GM23248 (cell line): ENCODE results near the gene CSNK2A1. TPM values are rescaled to one million over a fixed set of nuclear protein-coding genes. Genes with fewer than 3 reads are reported as not detected.

Source experiments
- DNase-seq: peaks from one replicate; pipeline ENCODE4 v3.0.0-alpha.2; 2015
- H2AFZ ChIP-seq: fragments of 200-600 bp; sonication (generic); 2 replicates; pipeline ENCODE4 v1.6.1; 2016; ENCODE audit warnings: antibody characterized with exemption
- H3F3A ChIP-seq: fragments of 200-600 bp; sonication (generic); 2 replicates; pipeline ENCODE4 v1.6.1; 2016; ENCODE audit warnings: mild to moderate bottlenecking, antibody characterized with exemption, mixed run types; ENCODE audit not compliant: insufficient read depth
- H3K27ac ChIP-seq: fragments of 200-600 bp; sonication (generic); 2 replicates; pipeline ENCODE4 v1.5.1; 2016; ENCODE audit warnings: mild to moderate bottlenecking
- H3K27me3 ChIP-seq: fragments of 200-600 bp; sonication (generic); replicated peaks from 2 replicates; pipeline ENCODE4 v1.6.1; 2016; ENCODE audit warnings: mild to moderate bottlenecking; ENCODE audit not compliant: insufficient read depth
- H3K36me3 ChIP-seq: fragments of 200-600 bp; sonication (generic); 2 replicates; pipeline ENCODE4 v1.6.1; 2016; ENCODE audit warnings: low read depth, mild to moderate bottlenecking
- H3K4me1 ChIP-seq: fragments of 200-600 bp; sonication (generic); 2 replicates; pipeline ENCODE4 v1.6.1; 2016; ENCODE audit warnings: mild to moderate bottlenecking; ENCODE audit not compliant: insufficient read depth
- H3K4me2 ChIP-seq: fragments of 200-600 bp; sonication (generic); one replicate; pipeline ENCODE4 v1.6.1; 2016; ENCODE audit warnings: mild to moderate bottlenecking; ENCODE audit not compliant: unreplicated experiment
- H3K4me3 ChIP-seq: fragments of 200-600 bp; sonication (generic); 2 replicates; pipeline ENCODE4 v1.5.1; 2016; ENCODE audit warnings: mild to moderate bottlenecking
- H3K79me2 ChIP-seq: fragments of 200-600 bp; sonication (generic); 2 replicates; pipeline ENCODE4 v1.6.1; 2016; ENCODE audit warnings: mild to moderate bottlenecking; ENCODE audit not compliant: insufficient read depth
- H3K9ac ChIP-seq: fragments of 200-600 bp; sonication (generic); 2 replicates; pipeline ENCODE4 v1.6.1; 2016; ENCODE audit warnings: mild to moderate bottlenecking
- H3K9me2 ChIP-seq: fragments of 200-600 bp; sonication (generic); 2 replicates; pipeline ENCODE4 v1.6.1; 2016; ENCODE audit warnings: mixed run types, mild to moderate bottlenecking, moderate library complexity; ENCODE audit not compliant: insufficient read depth
- H3K9me3 ChIP-seq: fragments of 200-600 bp; sonication (generic); one replicate; pipeline ENCODE4 v1.6.1; 2017; ENCODE audit warnings: low read depth
- H4K20me1 ChIP-seq: fragments of 200-600 bp; sonication (generic); 2 replicates; pipeline ENCODE4 v1.6.0; 2016; ENCODE audit not compliant: insufficient read depth
- EZH2 ChIP-seq: fragments of 200-600 bp; sonication (generic); IDR thresholded peaks from 2 replicates; pipeline ENCODE4 v1.6.1; 2018; ENCODE audit warnings: antibody characterized with exemption, mild to moderate bottlenecking; ENCODE audit not compliant: insufficient read depth, poor library complexity, severe bottlenecking
- EZH2phosphoT487 ChIP-seq: fragments of 200-600 bp; sonication (generic); IDR thresholded peaks from 2 replicates; pipeline ENCODE4 v1.6.1; 2018; ENCODE audit warnings: antibody characterized with exemption, moderate library complexity, mild to moderate bottlenecking, low read depth; ENCODE audit not compliant: insufficient read depth
- WGBS, 2 experiments: methylation state at CpG; one replicate each; pipeline ENCODE4 v1.1.6; 2015 to 2017; ENCODE audit warnings: low lambda C conversion rate in 2 of 2, low coverage in 1 of 2; ENCODE audit errors: missing lambda C conversion rate in 2 of 2; 5-methylcytosine and 5-hydroxymethylcytosine counted together
- in situ Hi-C: fragments of 300-500 bp; cut with MboI; formaldehyde crosslinking; loops from 2 replicates; pipeline ENCODE4 v1.15.0; 2020
- polyA plus RNA-seq: library from polyadenylated mRNA; unstranded; fragments of >200 nt; fragmentation: Nextera tagmentation; extraction: Ambion mirVana; gene quantifications from 2 replicates; pipeline ENCODE4 v1.2.1, GENCODE V29; 2016
- total RNA-seq: library from RNA; depleted of rRNA; stranded (reverse); fragments of >200 nt; shearing (Covaris generic); gene quantifications from 2 replicates; pipeline ENCODE4 v1.2.3, GENCODE V29; 2014

The CSNK2A1 gene
- total and polyA plus RNA-seq, 2 experiments from 2014 or later, result 69.0 to 98.8 TPM

- Histone ChIP-seq H3K9ac (no peak overlapping the region), H3K4me1 (no peaks in the 10 kb centered on the region), H3K9me3 (no peaks in the 10 kb centered on the region), H3K27ac (no peak overlapping the region), H3K36me3 (peaks cover 63% of the 10 kb centered on the region), H4K20me1 (no peaks in the 10 kb centered on the region), H3K4me2 (no peak overlapping the region), H3K79me2 (no peaks in the 10 kb centered on the region), H3K27me3 (no peaks in the 10 kb centered on the region), H3K4me3 (no peak overlapping the region), H2AFZ (no peak overlapping the region), H3F3A (0 out of 2 replicates have a peak, but pooled peaks cover 9% of the 10 kb centered on the region), H3K9me2 (no peaks in the 10 kb centered on the region)
- in situ Hi-C loops, result no loop called here
- TF ChIP-seq EZH2phosphoT487 (no peak), EZH2 (no peak)
- DNase-seq, result no peak
- WGBS, 2 experiments, result 74 to 82% methylated on average over 4 of the region's 4 CpGs
Observed at GRCh38 chr20:487655-488054, 55.9 kb downstream of the CSNK2A1 start.

- Histone ChIP-seq H4K20me1 (no peaks in the 10 kb centered on the region), H3K4me2 (no peak overlapping the region), H3K27ac (no peak overlapping the region), H3K79me2 (no peaks in the 10 kb centered on the region), H3K36me3 (peaks cover 51% of the 10 kb centered on the region), H3K9me3 (no peaks in the 10 kb centered on the region), H3K27me3 (no peaks in the 10 kb centered on the region), H3K9ac (no peak overlapping the region), H3F3A (peaks cover 37% of the 10 kb centered on the region), H2AFZ (no peak overlapping the region), H3K4me1 (no peaks in the 10 kb centered on the region), H3K9me2 (no peaks in the 10 kb centered on the region), H3K4me3 (no peak overlapping the region)
- WGBS, 2 experiments, result 72 to 77% methylated on average over 9 of the region's 9 CpGs
- no peak for DNase-seq
- in situ Hi-C loops, result no loop called here
- TF ChIP-seq EZH2 (no peak), EZH2phosphoT487 (no peak)
Observed at GRCh38 chr20:483815-484644, 59.6 kb downstream of the CSNK2A1 start.

- Histone ChIP-seq H3K27ac (no peak overlapping the region), H4K20me1 (no peaks in the 10 kb centered on the region), H3K4me1 (peaks cover 10% of the 10 kb centered on the region), H3K9ac (no peak overlapping the region), H3K4me2 (no peak overlapping the region), H3K27me3 (no peaks in the 10 kb centered on the region), H3F3A (peaks cover 36% of the 10 kb centered on the region), H2AFZ (no peak overlapping the region), H3K79me2 (no peaks in the 10 kb centered on the region), H3K9me2 (no peaks in the 10 kb centered on the region), H3K4me3 (no peak overlapping the region), H3K36me3 (peaks cover 44% of the 10 kb centered on the region), H3K9me3 (no peaks in the 10 kb centered on the region)
- 100% methylated on average over 1 of the region's 1 CpG for WGBS, 2 experiments
- in situ Hi-C loops, result no loop called here
- no peak for TF ChIP-seq EZH2
- no peak for TF ChIP-seq EZH2phosphoT487
- no peak for DNase-seq
Observed at GRCh38 chr20:481167-481566, 62.4 kb downstream of the CSNK2A1 start.

DNA sequence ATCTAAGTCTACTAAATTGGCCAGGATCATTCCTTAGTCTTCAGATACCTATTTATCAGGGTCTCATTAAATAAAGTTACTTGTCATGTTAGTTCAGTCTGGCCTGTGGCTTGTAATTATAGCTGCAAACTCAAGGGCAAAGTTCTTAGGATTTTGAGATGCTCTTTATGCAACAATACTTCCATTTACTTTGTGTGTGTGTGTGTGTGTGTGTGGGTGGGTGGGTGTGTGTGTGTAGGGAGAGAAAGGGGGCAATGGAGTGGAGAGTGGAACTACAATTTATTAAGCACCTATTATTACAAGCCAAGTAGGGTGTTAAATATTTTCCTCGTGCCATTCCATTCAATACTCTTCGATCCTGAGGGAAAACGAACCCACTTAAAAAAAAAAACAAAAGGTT is 63.5 kb downstream of the CSNK2A1 start:
- Histone ChIP-seq H3K9me2 (no peaks in the 10 kb centered on the region), H3F3A (peaks cover 44% of the 10 kb centered on the region), H3K4me3 (no peak overlapping the region), H3K9me3 (no peaks in the 10 kb centered on the region), H3K27me3 (no peaks in the 10 kb centered on the region), H3K36me3 (peaks cover 44% of the 10 kb centered on the region), H3K9ac (no peak overlapping the region), H3K4me1 (peaks cover 17% of the 10 kb centered on the region), H2AFZ (no peak overlapping the region), H3K79me2 (no peaks in the 10 kb centered on the region), H4K20me1 (no peaks in the 10 kb centered on the region), H3K4me2 (no peak overlapping the region), H3K27ac (no peak overlapping the region)
- in situ Hi-C loops, result no loop called here
- 45 to 46% methylated on average over 3 of the region's 3 CpGs for WGBS, 2 experiments
- DNase-seq, result no peak
- TF ChIP-seq EZH2, result no peak
- no peak for TF ChIP-seq EZH2phosphoT487
